Ramos (cell line): ENCODE results near the gene ZP4.

Experiments used
- in situ Hi-C: fragments of 300-500 bp; cut with MboI; formaldehyde crosslinking; loops from one replicate; pipeline ENCODE4 v1.14.3; 2022; ENCODE audit warnings: low sequenced_read_pairs; ENCODE audit not compliant: unreplicated experiment

ZP4 gene, protein sequence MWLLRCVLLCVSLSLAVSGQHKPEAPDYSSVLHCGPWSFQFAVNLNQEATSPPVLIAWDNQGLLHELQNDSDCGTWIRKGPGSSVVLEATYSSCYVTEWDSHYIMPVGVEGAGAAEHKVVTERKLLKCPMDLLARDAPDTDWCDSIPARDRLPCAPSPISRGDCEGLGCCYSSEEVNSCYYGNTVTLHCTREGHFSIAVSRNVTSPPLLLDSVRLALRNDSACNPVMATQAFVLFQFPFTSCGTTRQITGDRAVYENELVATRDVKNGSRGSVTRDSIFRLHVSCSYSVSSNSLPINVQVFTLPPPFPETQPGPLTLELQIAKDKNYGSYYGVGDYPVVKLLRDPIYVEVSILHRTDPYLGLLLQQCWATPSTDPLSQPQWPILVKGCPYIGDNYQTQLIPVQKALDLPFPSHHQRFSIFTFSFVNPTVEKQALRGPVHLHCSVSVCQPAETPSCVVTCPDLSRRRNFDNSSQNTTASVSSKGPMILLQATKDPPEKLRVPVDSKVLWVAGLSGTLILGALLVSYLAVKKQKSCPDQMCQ

DNA sequence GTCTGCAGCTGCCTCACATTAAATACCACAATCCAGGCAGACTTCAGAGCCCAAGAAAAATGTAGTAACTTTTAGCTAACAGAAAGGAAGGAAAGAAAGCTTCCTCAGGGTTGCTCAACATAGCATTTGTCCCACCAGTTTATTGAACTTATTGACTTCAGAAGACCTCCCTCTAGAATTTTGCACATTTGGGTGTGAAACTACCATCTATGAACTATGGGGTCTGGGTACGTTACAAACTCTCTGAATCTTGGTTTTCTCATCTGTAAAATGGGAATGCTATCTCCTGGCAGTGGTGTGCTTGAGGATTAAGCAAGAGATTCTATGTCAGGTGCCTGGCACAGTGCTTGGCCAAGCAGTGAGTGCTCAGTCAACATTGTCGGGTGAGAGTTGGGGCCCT, at the start of gene ZP4:
TSS of gene ZP4 (minus strand) at position 101 of the 400 bp plus-strand sequence. CDS start 287 bp downstream, outside the sequence.
- in situ Hi-C loops = no loop called here

DNA sequence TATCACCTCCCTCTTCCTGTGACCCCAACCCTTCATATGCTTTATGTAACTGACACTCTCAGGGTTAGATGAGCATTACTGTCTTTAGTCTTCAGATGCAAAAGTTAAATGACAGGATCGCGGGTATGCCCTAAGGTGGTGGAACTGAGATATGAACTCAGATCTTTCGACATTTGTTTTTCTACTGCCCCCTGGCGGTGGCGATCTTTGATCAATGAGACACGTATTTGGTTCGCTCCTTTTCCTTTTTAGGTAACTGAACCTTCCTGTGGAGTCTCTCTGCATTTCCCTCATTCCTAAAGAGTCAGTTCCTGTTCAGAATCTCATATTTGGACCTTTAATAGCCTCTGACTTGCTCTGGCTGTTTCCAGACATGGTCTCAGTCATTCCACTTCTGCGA, 47.8 kb upstream of the ZP4 start:
- in situ Hi-C loops = no loop called here

DNA sequence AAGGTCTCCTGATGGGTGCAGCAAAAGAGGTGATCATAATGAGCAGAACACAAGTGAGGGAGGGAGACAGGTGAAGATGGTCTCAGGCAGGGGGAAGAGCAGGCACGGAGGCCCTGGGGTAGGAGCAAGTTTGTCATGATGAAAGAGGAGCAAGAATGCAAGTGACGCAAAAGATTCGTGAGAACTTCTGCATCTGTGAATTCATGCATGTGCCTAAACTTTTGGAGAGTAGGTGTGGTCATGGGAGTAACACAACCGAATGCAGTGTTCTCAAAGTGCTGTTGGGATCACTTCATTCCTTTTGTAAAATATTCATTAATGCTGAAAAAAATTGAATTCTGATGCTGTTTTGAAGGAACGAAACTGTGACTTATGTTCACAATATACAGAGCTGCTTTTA, 47.3 kb upstream of the ZP4 start:
- in situ Hi-C loops = no loop called here

DNA sequence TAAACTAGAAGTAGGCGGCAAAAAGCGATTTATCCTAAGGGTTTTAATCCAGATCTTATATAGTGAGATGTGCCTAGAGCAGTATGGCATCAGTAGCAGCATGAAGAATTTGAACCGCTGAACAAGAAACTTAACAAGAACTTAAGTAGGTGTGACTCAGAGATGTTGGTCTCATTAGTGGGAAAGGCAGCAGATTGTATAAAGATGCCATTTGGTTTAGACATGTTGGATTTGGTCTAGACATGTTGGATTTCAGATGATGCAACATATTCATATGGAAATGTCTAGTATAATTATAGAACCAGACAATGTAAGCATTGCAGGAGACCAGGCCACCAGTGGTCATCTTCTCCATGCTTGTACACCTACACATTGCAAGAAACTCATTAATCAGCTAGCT, 42.1 kb upstream of the ZP4 start:
- in situ Hi-C loops = no loop called here

DNA sequence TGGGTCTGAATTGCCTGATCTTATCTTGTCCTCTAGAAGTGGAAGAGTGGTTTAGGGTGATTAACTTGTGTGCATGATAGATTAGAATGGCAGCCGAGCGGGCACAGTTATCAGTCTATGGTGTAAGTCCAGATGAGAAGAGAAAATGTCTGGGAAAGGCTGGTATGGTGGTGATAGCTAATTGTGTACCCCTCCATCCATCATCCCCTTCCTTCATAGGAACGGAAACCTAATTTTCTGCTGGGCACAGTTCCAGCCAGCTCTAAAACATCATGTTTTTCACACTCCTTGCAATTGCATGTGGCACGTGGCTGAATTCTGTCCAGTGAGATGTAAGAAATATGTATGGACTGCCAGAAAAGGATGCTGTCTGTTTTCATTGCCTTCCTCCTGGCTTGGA, 40.9 kb upstream of the ZP4 start:
- in situ Hi-C loops = no loop called here

DNA sequence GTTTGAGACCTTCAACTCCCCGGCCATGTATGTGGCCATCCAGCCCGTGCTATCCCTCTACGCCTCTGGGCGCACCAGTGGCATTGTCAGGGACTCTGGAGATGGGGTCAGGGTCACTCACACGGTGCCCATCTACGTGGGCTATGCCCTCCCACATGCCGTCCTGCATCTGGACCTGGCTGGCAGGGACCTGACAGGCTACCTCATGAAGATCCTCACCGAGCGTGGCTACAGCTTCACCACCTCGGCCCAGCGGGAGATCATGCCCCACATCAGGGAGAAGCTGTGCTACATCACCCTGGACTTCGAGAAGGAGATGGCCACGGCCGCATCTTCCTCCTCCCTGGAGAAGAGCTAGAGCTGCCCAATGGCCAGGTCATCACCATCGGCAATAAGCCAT, 36.5 kb upstream of the ZP4 start:
- in situ Hi-C loops = no loop called here

DNA sequence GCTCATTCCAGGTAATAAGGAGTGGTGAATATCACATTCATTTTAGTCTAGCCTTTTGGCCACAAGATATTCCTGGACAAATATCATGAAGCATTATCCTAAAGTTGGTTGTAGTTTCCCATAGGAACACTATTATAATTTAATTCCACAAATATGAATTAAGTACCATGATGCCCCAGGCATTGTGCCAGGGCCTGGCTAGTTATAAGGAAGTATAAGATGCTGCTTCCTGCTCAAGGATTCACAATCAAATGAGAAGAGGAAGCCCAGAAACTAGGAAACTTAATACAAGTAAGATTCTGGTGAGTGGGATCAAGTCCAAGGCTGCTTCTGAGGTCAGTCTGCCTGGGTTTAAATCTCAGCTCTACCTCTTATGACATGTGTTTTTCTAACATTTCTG, 30.6 kb upstream of the ZP4 start:
- in situ Hi-C loops = no loop called here

DNA sequence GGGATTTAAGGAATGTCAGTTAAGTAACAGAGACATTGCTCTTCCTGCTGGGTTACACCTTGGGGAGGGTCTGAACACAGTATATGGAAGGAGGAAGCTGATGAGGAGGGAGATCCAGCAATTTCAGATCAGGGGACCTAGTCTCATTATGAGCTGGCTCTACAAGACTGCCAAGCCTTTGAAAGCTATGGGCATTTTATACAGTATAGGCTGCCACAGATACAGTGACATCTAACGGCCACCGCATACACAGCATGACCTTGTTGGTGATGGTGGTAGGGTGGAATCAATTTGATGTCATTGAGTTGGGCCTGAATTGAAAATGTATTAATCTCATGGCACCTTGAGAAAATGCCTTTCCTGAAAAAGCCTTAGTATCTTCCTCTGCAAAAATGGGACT, 22.6 kb upstream of the ZP4 start:
- in situ Hi-C loops = no loop called here

DNA sequence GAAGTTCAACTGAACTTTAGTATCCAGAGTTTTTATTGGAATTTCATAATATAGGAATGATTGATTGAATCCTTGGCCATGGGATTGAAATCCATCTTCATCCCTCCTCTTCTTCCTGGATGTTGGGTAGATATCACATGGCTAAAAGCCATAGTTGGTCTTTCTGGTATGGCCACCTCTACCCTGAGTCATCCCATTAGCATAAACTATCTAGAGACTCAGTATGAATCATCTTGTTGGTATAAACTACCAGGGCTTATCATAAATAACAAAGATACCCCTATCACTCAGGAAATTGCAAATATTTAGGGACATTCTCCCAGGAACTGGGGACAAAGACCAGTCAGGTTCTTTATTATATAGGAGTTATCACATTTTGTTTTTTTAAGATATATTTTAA, 21.2 kb upstream of the ZP4 start:
- in situ Hi-C loops = no loop called here

DNA sequence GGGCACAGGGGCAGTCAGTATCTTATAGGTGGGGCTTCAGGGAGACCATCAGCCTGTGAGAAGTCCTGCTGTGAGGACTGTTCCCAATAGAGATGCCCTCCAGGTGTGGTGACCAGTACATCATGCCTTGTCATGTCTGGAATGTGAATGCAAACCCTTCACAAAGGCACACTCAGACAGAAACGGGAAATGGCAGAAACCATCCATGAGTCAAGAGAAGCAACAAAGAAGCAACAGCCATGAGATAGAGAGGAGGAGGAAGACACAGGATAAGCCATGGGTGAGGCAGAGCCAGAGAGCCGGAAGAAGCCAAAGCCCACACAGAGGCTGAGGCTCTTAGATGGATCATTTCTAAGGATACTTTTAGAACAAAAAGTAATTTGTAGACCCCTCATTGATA, 20.1 kb upstream of the ZP4 start:
- in situ Hi-C loops = no loop called here

DNA sequence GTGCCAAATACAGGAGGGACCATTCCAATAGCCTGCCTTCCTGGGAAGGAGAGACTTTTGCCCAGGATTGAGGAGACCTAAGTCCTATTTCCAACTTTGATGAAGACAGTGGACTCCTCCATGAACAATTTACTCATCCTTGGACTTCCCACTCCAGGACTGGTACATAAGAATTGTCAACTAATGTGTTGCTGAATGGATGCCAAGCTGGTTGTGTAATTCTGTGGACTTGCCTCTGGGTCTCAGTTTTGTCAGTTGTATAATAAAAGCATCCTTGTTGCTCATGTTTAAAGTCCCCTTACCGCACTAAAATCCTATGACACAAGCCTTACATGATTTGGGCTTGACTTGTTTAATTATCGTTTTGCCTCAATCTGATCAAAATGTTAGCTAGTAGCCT, 13.2 kb upstream of the ZP4 start:
- in situ Hi-C loops = no loop called here

DNA sequence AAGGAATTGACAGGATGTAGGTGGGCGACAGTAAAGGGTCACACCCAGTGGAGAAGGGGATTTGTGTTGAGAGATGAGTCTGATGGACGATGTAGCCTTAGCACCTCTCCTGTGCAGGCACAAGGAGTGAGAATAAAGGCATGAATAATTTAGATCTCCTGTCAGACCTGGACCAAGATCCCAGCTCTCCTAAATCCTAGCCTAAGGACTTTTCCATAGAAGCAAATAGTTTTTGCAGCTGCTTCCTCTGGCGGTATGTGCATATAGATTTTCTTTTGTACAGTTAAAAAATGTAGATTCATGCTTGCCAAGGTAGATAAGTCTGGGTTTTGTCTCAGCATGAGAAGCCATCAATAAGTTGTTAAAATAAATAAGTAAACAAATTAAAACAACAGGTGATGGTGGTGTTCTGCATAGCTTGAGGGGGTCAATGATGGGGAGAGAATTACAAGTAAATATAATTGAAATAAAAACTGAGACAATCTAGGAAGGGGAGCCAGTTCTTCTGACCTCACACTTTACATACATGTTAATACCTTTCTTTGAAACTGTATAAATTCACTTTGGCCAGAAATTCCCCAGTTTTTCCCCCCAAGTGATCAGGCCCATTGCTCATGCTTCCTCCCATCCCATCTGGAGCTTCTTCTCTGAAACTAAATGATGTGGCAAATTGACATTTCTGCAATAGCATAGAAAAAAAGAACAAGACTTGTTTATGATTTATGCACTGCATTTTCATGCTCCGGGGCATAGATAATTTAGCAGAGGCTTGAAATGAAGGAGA, 12.4 kb upstream of the ZP4 start:
- in situ Hi-C loops = no loop called here

DNA sequence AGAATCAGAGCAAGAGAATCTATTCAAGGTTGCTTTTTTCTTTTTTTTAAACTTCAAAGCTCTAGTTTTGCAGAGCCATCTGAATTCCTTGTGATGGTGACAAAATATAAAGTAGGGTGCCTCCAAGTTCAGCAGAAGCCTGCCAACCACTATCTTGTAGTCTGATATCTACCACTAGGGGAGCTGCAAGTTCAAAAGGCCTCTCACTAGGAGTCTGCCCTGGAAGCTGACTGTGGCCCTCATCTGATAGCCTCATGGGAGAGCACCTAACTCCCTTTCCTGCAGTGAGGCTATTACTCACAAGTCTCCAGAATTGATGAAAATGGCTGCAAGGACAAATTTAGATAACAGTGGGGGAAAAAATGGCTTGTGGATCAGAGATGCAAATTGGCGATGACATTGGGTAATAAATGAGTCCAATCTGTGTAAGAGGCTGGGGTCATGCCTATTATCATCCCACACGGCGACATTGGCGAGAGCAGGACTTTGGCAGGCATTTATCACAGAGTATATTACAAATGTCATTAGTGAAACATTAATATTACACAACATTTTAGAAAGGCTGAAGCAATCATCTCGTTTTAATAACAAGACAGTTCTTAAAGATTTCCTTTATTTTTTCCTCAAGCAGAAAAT, 10.7 kb upstream of the ZP4 start:
- in situ Hi-C loops = no loop called here

DNA sequence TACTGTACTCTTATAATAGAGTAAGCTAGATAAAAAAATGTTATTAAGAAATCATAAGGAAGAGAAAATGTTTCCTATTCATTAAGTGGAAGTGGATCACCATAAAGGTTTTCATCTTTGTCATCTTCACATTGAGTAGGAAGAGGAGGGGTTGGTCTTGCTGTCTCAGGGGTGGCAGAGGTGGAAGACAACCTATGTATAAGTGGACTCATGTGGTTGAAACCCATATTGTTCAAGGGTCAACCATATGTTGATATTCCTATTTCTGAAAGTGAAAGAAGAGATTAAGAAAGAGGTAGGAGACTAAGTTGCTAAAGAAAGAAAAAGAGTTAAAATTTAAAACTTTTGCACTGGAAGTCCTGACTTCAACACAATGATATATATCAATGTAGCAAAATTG, 4.9 kb upstream of the ZP4 start:
- in situ Hi-C loops = no loop called here

DNA sequence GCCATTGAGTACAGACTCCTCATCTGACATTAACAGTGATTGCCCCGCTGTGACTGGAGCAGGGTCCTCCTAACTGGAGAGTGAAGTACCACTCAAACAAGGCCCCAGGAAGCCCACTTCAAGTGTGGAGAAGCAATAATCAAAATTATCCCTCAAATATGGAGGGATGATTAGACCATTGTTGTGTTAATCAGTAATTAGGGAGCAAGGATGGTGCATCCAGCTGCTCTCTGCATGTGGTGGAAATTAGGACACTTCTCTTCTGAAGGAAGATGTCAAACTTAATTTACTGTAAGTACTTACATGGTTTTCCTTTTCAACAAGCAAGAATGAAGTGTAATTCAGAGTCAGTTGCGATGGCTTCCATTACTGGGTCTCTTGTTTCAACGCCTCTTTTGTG, 3.4 kb upstream of the ZP4 start:
- in situ Hi-C loops = no loop called here

DNA sequence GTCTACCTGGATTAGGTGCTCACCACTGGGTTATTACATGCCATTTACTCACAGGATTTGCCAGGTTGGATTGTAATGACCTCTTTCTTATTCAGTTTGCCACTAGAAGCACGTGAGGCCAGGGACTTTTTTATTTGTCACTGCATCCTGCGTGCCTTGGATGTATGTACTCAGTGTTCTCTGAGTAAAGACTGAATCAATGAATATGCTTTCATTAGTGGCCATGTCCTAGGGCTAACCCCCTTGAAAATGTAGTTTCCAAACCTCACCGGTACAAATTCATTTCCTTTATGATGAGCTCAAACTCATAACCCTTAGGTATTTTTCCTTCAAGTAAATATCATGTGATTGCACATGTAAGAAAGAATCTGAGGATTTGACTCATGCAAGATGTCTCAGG, 1.3 kb upstream of the ZP4 start:
- in situ Hi-C loops = no loop called here

DNA sequence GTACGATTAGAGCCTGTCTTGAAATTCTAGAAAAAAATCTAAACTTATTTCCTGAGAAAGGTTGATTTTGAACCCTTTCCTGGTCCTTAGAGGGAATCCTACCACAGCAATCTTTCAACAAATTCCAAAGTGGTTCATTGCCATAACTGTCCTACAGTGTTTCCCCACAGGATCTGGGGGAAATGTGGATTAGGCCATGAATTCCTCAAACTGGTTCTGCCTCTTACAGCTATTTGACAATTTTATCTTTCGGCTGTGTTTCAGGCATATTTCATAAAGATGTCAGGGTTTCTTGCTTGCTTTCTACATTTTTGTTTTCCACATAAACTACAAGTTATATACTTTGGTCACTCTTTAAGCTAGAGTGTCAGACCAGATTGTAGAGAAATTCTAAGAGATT, 544 bp upstream of the ZP4 start:
- in situ Hi-C loops = no loop called here

DNA sequence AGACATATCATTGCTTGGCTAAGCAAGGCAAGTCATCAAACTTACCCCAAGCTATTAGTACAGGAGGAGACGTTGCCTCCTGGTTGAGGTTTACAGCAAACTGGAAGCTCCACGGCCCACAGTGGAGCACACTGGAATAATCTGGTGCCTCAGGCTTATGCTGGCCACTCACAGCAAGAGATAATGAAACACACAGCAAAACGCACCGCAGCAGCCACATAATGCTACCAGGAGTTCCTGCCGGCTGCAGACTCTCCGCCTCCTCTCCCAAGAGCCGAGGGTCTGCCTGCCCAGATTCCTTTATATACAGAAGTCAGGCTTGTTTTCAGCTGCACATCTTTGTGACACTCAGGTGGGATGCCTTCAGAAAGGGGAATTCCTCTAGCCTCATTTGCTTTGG, 306 bp downstream of the ZP4 start:
- in situ Hi-C loops = no loop called here

DNA sequence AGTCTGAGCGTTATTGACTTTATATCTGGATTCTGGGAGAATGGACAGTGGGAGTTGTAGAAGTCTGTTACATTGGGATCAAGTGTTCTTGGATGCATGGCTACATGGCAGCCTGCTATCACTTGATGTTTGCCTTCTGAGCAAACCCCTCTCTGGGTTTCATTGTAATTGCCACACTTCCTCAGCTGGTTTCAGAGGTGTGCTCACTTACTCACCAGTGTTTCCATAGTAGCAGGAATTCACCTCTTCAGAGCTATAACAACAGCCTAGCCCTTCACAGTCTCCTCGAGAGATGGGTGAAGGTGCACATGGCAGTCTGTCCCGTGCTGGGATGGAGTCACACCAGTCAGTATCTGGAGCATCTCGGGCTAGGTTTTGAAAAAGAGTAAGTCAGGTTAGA, 2.6 kb downstream of the ZP4 start:
- in situ Hi-C loops = no loop called here

DNA sequence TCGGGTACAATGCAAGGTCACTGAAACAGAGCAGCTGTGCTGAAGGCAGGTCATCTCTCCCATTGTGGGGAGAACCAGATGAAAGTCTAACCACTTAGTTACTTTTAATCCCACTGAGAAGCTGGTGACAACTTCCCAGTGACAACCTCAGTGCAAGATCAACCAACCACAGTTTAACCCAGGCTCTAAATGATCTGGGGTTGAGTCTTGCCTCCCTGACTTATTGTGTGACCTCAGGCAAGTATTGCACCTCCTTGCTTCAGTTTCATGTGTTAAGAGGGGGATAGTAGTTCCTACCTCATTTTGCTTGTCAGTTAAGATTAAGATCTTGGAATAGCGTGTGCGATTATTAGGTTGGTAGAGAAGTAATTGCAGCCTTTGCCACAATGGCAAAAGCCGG, 3.2 kb downstream of the ZP4 start:
- in situ Hi-C loops = no loop called here

DNA sequence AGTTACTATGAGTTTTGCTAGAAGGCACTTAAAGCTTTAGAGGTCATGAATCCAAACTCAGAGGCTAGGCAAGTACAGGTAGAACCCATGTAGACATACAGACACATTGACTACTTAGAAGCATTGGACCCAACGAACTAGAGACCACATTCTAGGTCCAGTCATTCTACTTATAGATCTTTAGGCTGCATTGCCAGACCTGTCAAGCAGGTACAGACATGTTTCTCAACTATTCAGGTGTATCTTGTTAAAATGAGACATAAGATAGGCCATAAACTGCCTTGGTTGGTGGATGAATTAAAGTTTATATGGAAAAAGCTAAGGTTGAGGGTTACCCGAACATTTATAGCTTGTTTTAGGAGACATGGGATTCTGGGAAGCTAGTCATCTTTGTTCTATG, 6.5 kb downstream of the ZP4 start:
- in situ Hi-C loops = no loop called here
